ENCODE data around the gene CADM2.

CADM2 gene

DNA sequence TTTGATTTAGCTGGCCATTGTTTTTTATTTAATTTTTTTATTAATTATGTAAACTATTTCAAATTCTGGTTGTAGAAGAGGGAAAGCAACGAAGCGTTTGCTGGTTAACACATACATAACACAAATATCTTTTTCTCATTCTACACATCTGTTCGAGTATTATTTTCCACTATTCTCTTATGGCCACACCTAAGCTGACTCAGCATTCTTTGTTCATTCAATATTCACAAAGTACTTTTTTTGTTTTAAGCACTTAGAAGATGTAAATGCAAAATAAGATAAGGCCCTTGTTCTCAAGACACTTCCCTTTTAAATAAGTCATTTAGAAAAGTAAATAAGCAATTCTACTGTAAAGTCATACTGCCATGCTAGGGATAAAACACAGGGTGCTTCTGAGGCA, 45.4 kb downstream of the CADM2 start:
- no peak overlapping the region for H3K9ac ChIP-seq (ENCODE audit: low read depth in 1 of 2, low read length in 2 of 2)
- peaks cover 0 to 2% of the 10 kb centered on the region in 2 donors for H3K9me3 ChIP-seq (ENCODE audit: control insufficient read depth in 1 of 2, low read length in 2 of 2)
- no peaks in the 10 kb centered on the region for H3K27me3 ChIP-seq (ENCODE audit: control insufficient read depth in 1 of 2, insufficient read depth in 2 of 2, low read length in 2 of 2)
- H3K27ac ChIP-seq (ENCODE audit: low read depth, low read length) = no peak overlapping the region
- no peaks in the 10 kb centered on the region for H3K36me3 ChIP-seq (ENCODE audit: control insufficient read depth in 1 of 2, insufficient read depth in 2 of 2, low read length in 2 of 2)
- no peaks in the 10 kb centered on the region for H3K4me1 ChIP-seq (ENCODE audit: control insufficient read depth in 1 of 2, insufficient read depth in 2 of 2, low read length in 2 of 2)
- H3K4me3 ChIP-seq (ENCODE audit: low read depth in 1 of 2, low read length in 2 of 2) = no peak overlapping the region

DNA sequence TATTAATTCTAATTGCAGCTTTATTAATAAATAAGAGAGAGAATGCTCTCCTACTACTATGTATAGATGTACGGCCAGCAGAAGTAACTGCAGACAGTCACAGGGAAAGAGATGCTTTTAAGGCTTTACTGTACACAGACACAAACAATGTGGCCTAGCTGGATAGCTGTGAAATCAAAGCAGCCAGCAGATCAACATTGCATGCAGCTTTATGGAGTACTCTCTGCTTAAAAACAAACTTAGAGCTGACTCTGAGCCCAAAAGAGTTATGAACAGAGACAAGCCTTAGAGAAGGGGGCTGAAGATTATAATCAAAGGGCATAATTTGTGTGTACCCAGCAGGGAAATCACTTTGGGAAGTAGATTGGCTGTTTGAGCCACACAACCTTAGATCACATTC, 47.2 kb downstream of the CADM2 start:
- Histone ChIP-seq H3K27ac (ENCODE audit: low read depth, low read length) (no peak overlapping the region), H3K4me3 (ENCODE audit: low read depth in 1 of 2, low read length in 2 of 2) (no peak overlapping the region), H3K36me3 (ENCODE audit: control insufficient read depth in 1 of 2, insufficient read depth in 2 of 2, low read length in 2 of 2) (no peaks in the 10 kb centered on the region), H3K27me3 (ENCODE audit: control insufficient read depth in 1 of 2, insufficient read depth in 2 of 2, low read length in 2 of 2) (no peaks in the 10 kb centered on the region), H3K4me1 (ENCODE audit: control insufficient read depth in 1 of 2, insufficient read depth in 2 of 2, low read length in 2 of 2) (no peaks in the 10 kb centered on the region), H3K9me3 (ENCODE audit: control insufficient read depth in 1 of 2, low read length in 2 of 2) (peaks cover 2 to 3% of the 10 kb centered on the region in 2 donors), H3K9ac (ENCODE audit: low read depth in 1 of 2, low read length in 2 of 2) (no peak overlapping the region)

DNA sequence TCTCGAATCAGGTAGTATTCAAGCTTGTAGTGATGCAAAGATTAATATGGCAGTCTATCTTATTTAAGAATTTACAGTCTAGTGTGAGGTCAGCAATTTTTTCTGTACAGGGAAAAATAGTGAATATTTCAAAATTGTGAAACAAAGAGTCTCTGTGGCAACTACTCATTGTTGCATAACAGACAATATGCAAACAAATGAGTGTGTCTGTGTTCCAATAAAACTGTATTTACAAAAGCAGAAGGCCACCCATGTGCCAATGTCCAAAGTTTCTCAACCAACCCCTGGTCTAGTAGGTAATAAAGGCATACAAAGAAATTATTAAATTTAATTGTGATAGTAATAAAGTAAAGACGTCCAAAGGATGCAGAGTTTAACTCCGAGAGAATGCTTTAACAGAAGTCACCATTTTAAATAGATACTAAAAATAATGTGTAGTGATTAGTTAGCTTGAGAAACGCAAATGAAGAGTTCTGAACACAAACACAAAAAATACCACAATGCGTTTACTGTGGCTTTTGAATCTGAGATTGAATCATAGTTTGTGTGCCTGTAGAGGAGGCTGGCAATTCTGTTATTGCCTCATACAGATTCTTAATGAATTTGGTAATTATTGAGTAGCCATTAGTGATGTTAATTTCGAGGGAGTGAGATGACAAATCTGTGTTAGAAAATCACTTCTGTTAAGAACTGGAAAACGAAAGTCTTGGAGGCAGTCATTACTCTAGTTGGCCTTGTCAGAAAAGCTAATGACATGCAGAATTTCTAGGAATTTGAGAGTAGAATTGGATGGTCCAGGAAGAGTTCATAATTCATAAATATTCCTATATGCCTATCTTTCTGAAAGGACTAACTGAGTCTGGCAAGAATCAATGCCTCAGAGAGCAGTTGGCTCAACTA, 48.7 kb downstream of the CADM2 start:
- Histone ChIP-seq H3K36me3 (ENCODE audit: control insufficient read depth in 1 of 2, insufficient read depth in 2 of 2, low read length in 2 of 2) (no peaks in the 10 kb centered on the region), H3K27ac (ENCODE audit: low read depth, low read length) (no peak overlapping the region), H3K27me3 (ENCODE audit: control insufficient read depth in 1 of 2, insufficient read depth in 2 of 2, low read length in 2 of 2) (no peaks in the 10 kb centered on the region), H3K9me3 (ENCODE audit: control insufficient read depth in 1 of 2, low read length in 2 of 2) (peaks cover 2 to 3% of the 10 kb centered on the region in 2 donors), H3K4me3 (ENCODE audit: low read depth in 1 of 2, low read length in 2 of 2) (no peak overlapping the region), H3K9ac (ENCODE audit: low read depth in 1 of 2, low read length in 2 of 2) (no peak overlapping the region), H3K4me1 (ENCODE audit: control insufficient read depth in 1 of 2, insufficient read depth in 2 of 2, low read length in 2 of 2) (no peaks in the 10 kb centered on the region)

DNA sequence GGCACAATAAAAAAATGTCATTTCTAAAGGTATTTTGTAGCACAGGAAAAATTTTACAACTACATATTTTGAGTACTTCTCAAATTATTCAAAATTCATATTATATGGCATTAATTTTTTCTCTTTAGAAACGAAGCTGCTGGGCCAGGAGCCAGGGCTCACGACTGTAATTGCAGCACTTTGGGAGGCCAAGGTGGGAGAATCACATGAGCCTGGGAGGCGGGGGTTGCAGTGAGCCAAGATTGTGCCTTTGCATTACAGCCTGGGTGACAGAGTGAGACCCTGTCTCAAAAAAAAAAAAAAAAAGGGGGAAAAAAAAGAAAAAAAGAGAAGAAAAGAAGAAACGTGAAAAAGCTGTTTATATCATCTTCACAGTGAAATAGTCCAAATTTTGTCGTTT, 62.0 kb downstream of the CADM2 start:
- Histone ChIP-seq H3K27me3 (ENCODE audit: control insufficient read depth in 1 of 2, insufficient read depth in 2 of 2, low read length in 2 of 2) (no peaks in the 10 kb centered on the region), H3K27ac (ENCODE audit: low read depth, low read length) (no peak overlapping the region), H3K4me1 (ENCODE audit: control insufficient read depth in 1 of 2, insufficient read depth in 2 of 2, low read length in 2 of 2) (no peaks in the 10 kb centered on the region), H3K9ac (ENCODE audit: low read depth in 1 of 2, low read length in 2 of 2) (no peak overlapping the region), H3K4me3 (ENCODE audit: low read depth in 1 of 2, low read length in 2 of 2) (no peak overlapping the region), H3K36me3 (ENCODE audit: control insufficient read depth in 1 of 2, insufficient read depth in 2 of 2, low read length in 2 of 2) (no peaks in the 10 kb centered on the region), H3K9me3 (ENCODE audit: control insufficient read depth in 1 of 2, low read length in 2 of 2) (no peaks in the 10 kb centered on the region)

DNA sequence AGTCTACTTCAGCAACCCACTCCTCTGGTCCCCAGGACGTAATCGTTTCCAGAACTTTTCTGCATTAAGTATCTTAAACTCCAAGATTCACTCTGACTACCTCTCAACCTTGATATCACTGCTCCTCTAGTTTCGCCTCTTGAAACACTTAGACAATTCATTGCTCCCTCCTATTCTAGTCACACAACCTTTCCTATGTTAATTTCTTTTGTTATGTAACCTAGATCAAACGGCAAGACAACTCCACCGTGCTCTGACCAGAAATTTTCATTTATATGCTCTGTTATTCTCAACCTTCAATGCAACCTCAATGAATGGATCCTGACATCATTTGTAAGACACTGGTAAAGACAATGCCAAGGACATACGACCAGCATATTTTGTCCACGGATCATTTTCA, 71.3 kb downstream of the CADM2 start:
- H3K27ac ChIP-seq (ENCODE audit: low read depth, low read length) = no peak overlapping the region
- H3K36me3 ChIP-seq (ENCODE audit: control insufficient read depth in 1 of 2, insufficient read depth in 2 of 2, low read length in 2 of 2) = no peaks in the 10 kb centered on the region
- H3K9me3 ChIP-seq (ENCODE audit: control insufficient read depth in 1 of 2, low read length in 2 of 2) = no peaks in the 10 kb centered on the region
- no peak overlapping the region for H3K4me3 ChIP-seq (ENCODE audit: low read depth in 1 of 2, low read length in 2 of 2)
- no peaks in the 10 kb centered on the region for H3K4me1 ChIP-seq (ENCODE audit: control insufficient read depth in 1 of 2, insufficient read depth in 2 of 2, low read length in 2 of 2)
- no peak overlapping the region for H3K9ac ChIP-seq (ENCODE audit: low read depth in 1 of 2, low read length in 2 of 2)
- H3K27me3 ChIP-seq (ENCODE audit: control insufficient read depth in 1 of 2, insufficient read depth in 2 of 2, low read length in 2 of 2) = no peaks in the 10 kb centered on the region

DNA sequence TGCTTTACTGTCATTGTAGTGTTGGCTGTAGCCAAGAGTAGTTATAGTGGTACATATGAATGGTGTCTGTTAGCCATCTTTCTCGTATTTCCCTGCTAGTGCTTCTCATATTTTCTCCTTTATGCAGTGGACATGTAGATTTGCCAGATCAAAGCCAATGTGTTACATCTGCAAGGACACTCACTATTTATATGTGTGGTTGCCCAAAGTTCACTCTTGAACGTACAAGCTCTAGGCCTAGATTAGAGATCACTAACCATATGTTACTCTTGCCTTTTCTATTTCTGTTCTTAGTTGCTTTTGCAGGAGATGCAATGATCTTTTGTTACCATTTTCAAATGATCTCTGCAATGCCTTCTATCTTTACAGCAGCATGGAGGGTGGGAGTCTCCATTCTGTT, 78.4 kb downstream of the CADM2 start:
- no peak overlapping the region for H3K27ac ChIP-seq (ENCODE audit: low read depth, low read length)
- H3K27me3 ChIP-seq (ENCODE audit: control insufficient read depth in 1 of 2, insufficient read depth in 2 of 2, low read length in 2 of 2) = no peaks in the 10 kb centered on the region
- no peak overlapping the region for H3K9ac ChIP-seq (ENCODE audit: low read depth in 1 of 2, low read length in 2 of 2)
- no peak overlapping the region for H3K4me3 ChIP-seq (ENCODE audit: low read depth in 1 of 2, low read length in 2 of 2)
- H3K9me3 ChIP-seq (ENCODE audit: control insufficient read depth in 1 of 2, low read length in 2 of 2) = no peaks in the 10 kb centered on the region
- H3K4me1 ChIP-seq (ENCODE audit: control insufficient read depth in 1 of 2, insufficient read depth in 2 of 2, low read length in 2 of 2) = no peaks in the 10 kb centered on the region
- no peaks in the 10 kb centered on the region for H3K36me3 ChIP-seq (ENCODE audit: control insufficient read depth in 1 of 2, insufficient read depth in 2 of 2, low read length in 2 of 2)

DNA sequence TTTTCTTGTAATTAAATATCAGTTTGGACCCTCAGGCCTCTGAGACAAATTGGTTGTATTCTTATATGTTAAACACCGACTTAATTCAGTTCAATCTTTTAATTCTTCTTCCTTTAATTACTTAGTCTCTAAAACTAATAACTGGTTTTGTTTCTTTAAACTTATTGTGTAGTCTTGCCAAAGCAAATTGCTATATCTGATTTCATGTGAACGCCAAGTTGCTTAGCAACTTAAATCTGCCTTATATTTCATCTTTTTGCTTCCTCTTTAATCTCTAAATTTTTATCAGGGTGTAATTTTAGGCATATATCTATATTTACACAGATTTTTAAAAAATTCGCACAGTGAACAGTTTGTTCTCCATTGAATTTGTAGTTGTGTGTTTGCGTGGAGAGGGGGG, 82.2 kb downstream of the CADM2 start:
- no peak overlapping the region for H3K4me3 ChIP-seq (ENCODE audit: low read depth in 1 of 2, low read length in 2 of 2)
- H3K9me3 ChIP-seq (ENCODE audit: control insufficient read depth in 1 of 2, low read length in 2 of 2) = peaks cover 0 to 2% of the 10 kb centered on the region in 2 donors
- no peaks in the 10 kb centered on the region for H3K27me3 ChIP-seq (ENCODE audit: control insufficient read depth in 1 of 2, insufficient read depth in 2 of 2, low read length in 2 of 2)
- no peak overlapping the region for H3K9ac ChIP-seq (ENCODE audit: low read depth in 1 of 2, low read length in 2 of 2)
- H3K4me1 ChIP-seq (ENCODE audit: control insufficient read depth in 1 of 2, insufficient read depth in 2 of 2, low read length in 2 of 2) = no peaks in the 10 kb centered on the region
- H3K36me3 ChIP-seq (ENCODE audit: control insufficient read depth in 1 of 2, insufficient read depth in 2 of 2, low read length in 2 of 2) = no peaks in the 10 kb centered on the region
- H3K27ac ChIP-seq (ENCODE audit: low read depth, low read length) = no peak overlapping the region

DNA sequence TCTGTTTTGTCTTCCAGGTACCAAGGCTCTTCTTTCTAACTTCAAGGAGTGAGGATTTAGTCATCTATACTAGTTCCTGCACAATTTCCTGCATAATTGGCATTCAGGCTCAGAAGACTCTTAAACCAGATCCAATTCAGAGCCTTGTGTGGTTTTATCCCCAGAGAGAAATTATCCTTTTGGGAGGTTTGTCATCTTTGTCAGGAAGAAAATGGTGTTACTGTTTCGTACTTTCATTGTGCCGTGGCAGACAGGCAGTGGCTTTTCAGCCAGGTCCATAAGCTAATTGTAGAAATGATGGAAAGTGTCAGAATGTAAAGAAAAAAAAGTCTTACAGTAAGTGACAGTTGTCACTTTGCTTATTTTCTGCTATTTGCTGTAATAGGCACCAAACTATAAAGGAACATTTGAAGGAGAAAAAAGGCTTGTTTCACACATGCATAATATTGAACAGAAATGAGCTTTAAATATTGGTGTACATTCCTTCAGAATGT, 82.8 kb downstream of the CADM2 start:
- Histone ChIP-seq H3K4me1 (ENCODE audit: control insufficient read depth in 1 of 2, insufficient read depth in 2 of 2, low read length in 2 of 2) (no peaks in the 10 kb centered on the region), H3K36me3 (ENCODE audit: control insufficient read depth in 1 of 2, insufficient read depth in 2 of 2, low read length in 2 of 2) (no peaks in the 10 kb centered on the region), H3K27ac (ENCODE audit: low read depth, low read length) (no peak overlapping the region), H3K9me3 (ENCODE audit: control insufficient read depth in 1 of 2, low read length in 2 of 2) (peaks cover 0 to 2% of the 10 kb centered on the region in 2 donors), H3K27me3 (ENCODE audit: control insufficient read depth in 1 of 2, insufficient read depth in 2 of 2, low read length in 2 of 2) (no peaks in the 10 kb centered on the region), H3K4me3 (ENCODE audit: low read depth in 1 of 2, low read length in 2 of 2) (no peak overlapping the region), H3K9ac (ENCODE audit: low read depth in 1 of 2, low read length in 2 of 2) (no peak overlapping the region)

DNA sequence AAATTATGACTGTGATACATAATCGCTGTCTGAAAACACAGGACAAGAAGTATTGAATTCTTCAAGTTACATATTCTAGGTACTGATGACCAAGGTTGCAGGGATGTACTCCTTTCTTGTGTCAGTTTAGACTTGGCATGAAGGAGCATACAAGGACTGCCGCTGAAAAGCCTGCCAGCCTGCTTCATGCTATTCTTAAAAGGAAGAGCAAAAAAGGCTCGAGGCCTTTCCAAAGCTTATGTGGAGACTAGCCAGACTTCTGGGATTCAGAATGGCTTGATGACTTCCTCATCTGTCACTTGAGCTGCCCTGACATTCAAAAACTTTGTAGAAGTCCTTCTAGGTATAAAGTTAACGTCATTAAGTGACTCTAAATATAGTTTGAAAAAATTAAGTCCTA, 92.0 kb downstream of the CADM2 start:
- no peaks in the 10 kb centered on the region for H3K4me1 ChIP-seq (ENCODE audit: control insufficient read depth in 1 of 2, insufficient read depth in 2 of 2, low read length in 2 of 2)
- no peaks in the 10 kb centered on the region for H3K36me3 ChIP-seq (ENCODE audit: control insufficient read depth in 1 of 2, insufficient read depth in 2 of 2, low read length in 2 of 2)
- H3K27ac ChIP-seq (ENCODE audit: low read depth, low read length) = no peak overlapping the region
- no peak overlapping the region for H3K9ac ChIP-seq (ENCODE audit: low read depth in 1 of 2, low read length in 2 of 2)
- no peaks in the 10 kb centered on the region for H3K9me3 ChIP-seq (ENCODE audit: control insufficient read depth in 1 of 2, low read length in 2 of 2)
- H3K4me3 ChIP-seq (ENCODE audit: low read depth in 1 of 2, low read length in 2 of 2) = no peak overlapping the region
- no peaks in the 10 kb centered on the region for H3K27me3 ChIP-seq (ENCODE audit: control insufficient read depth in 1 of 2, insufficient read depth in 2 of 2, low read length in 2 of 2)

DNA sequence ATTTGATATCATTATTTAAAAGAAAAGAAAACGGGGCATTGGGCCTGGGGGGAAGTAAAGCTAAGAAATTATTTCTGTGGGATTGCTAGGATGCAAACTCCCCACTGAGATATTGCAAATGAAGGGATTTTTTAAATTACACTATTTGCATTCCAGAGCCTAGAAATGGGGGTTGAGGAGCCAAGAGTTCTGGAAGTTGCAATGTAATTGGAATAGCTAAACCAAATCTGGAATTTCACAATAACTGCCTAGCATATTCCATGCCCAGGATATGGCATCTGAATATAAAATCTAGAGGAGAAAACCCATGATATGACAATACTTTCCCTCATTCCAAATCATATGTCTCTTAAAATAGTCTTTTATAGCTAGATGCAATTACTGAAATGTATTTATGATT, 93.0 kb downstream of the CADM2 start:
- H3K36me3 ChIP-seq (ENCODE audit: control insufficient read depth in 1 of 2, insufficient read depth in 2 of 2, low read length in 2 of 2) = no peaks in the 10 kb centered on the region
- no peak overlapping the region for H3K4me3 ChIP-seq (ENCODE audit: low read depth in 1 of 2, low read length in 2 of 2)
- no peak overlapping the region for H3K9ac ChIP-seq (ENCODE audit: low read depth in 1 of 2, low read length in 2 of 2)
- H3K27me3 ChIP-seq (ENCODE audit: control insufficient read depth in 1 of 2, insufficient read depth in 2 of 2, low read length in 2 of 2) = no peaks in the 10 kb centered on the region
- no peak overlapping the region for H3K27ac ChIP-seq (ENCODE audit: low read depth, low read length)
- H3K9me3 ChIP-seq (ENCODE audit: control insufficient read depth in 1 of 2, low read length in 2 of 2) = no peaks in the 10 kb centered on the region
- H3K4me1 ChIP-seq (ENCODE audit: control insufficient read depth in 1 of 2, insufficient read depth in 2 of 2, low read length in 2 of 2) = no peaks in the 10 kb centered on the region
